H1 (cell line): ENCODE measurements around the gene SPTBN1.

ENCODE experiments used
- CHD2 ChIP-seq: IDR thresholded peaks from 2 replicates; pipeline ENCODE4 v1.6.1; 2012; ENCODE audit warnings: low read length, improper control_type of control experiment
- CREB1 ChIP-seq: IDR thresholded peaks from 2 replicates; pipeline ENCODE4 v1.6.1; 2012; ENCODE audit warnings: inconsistent platforms
- EP300 ChIP-seq, 2 experiments: IDR thresholded peaks; 1 replicate in 1 of 2; 2 replicates in 1 of 2; pipeline ENCODE4 v1.6.1; 2011 to 2012; ENCODE audit warnings: low read depth in 2 of 2, low read length in 2 of 2, mild to moderate bottlenecking in 2 of 2, borderline replicate concordance in 1 of 2, inconsistent platforms in 1 of 2, moderate library complexity in 1 of 2
- GABPA ChIP-seq: IDR thresholded peaks from 2 replicates; pipeline ENCODE4 v1.6.1; 2011; ENCODE audit warnings: mild to moderate bottlenecking, low read length, moderate library complexity, borderline replicate concordance; ENCODE audit not compliant: insufficient read depth
- HDAC6 ChIP-seq: IDR thresholded peaks from one replicate; pipeline ENCODE4 v1.7.1; 2012; ENCODE audit warnings: low read depth, mild to moderate bottlenecking, inconsistent platforms, low read length, moderate library complexity
- JUND ChIP-seq: IDR thresholded peaks from 2 replicates; pipeline ENCODE4 v1.6.1; 2011; ENCODE audit warnings: mild to moderate bottlenecking, improper control_type of control experiment, low read length
- RAD21 ChIP-seq, 2 experiments: IDR thresholded peaks in 1 of 2; conservative IDR thresholded peaks in 1 of 2; 2 replicates each; pipeline ENCODE4 v1.6.1; 2011; ENCODE audit warnings: low read depth in 2 of 2, low read length in 2 of 2, improper control_type of control experiment in 1 of 2, inconsistent platforms in 1 of 2, mild to moderate bottlenecking in 1 of 2, moderate library complexity in 1 of 2
- SAP30 ChIP-seq: fragments of 300-600 bp; sonication (generic); IDR thresholded peaks from 2 replicates; pipeline ENCODE4 v1.7.1; 2012; ENCODE audit warnings: low read length, moderate library complexity, mild to moderate bottlenecking, inconsistent platforms; ENCODE audit not compliant: insufficient read depth, insufficient replicate concordance
- SIRT6 ChIP-seq: IDR thresholded peaks from one replicate; pipeline ENCODE4 v1.7.1; 2012; ENCODE audit warnings: low read length, inconsistent platforms
- TAF1 ChIP-seq: IDR thresholded peaks from 2 replicates; pipeline ENCODE4 v1.6.1; 2011; ENCODE audit warnings: mild to moderate bottlenecking, low read depth, low read length
- ZNF274 ChIP-seq: IDR thresholded peaks from 2 replicates; pipeline ENCODE4 v1.7.0; 2012; ENCODE audit warnings: low read length, borderline replicate concordance; ENCODE audit errors: extremely low read depth
- TF ChIP-seq, protein P1 (sequence below), 3 experiments: IDR thresholded peaks; 1 replicate in 2 of 3; 2 replicates in 1 of 3; pipeline versions ENCODE4 v1.5.1 to v1.6.1; 2011; ENCODE audit warnings: low read length in 3 of 3, mild to moderate bottlenecking in 3 of 3, inconsistent platforms in 2 of 3, low read depth in 1 of 3, moderate library complexity in 1 of 3; ENCODE audit not compliant: insufficient read depth in 1 of 3; ENCODE audit errors: control extremely low read depth in 1 of 3

DNA sequence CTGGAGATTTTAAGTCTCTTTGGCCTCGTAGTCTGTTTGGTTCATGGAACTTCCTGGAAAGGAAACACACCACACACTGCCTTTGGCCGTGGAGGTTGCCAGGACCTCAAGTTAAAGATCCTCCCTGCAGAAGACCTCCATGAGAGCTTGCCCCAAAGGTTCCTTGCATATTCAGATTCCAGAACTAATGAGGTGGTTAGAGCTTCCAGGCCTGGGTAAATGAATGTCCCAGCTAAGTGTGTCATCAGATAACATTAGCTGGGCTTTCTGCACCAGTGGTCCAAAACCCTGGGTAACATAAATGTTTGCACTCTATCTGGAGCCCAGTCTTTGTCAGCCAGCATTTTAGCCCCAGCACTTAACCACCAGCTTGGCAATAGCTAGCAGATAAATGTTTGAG is 145.2 kb downstream of the SPTBN1 start:
- TF ChIP-seq CREB1 = no peak
- no peak for TF ChIP-seq SAP30
- TF ChIP-seq EP300 (IDR thresholded peaks at IDR 0.05; ENCODE audit: borderline replicate concordance in 1 of 2, low read depth in 2 of 2, low read length in 2 of 2) = no peak
- no peak for TF ChIP-seq CHD2
- TF ChIP-seq, protein P1, sequence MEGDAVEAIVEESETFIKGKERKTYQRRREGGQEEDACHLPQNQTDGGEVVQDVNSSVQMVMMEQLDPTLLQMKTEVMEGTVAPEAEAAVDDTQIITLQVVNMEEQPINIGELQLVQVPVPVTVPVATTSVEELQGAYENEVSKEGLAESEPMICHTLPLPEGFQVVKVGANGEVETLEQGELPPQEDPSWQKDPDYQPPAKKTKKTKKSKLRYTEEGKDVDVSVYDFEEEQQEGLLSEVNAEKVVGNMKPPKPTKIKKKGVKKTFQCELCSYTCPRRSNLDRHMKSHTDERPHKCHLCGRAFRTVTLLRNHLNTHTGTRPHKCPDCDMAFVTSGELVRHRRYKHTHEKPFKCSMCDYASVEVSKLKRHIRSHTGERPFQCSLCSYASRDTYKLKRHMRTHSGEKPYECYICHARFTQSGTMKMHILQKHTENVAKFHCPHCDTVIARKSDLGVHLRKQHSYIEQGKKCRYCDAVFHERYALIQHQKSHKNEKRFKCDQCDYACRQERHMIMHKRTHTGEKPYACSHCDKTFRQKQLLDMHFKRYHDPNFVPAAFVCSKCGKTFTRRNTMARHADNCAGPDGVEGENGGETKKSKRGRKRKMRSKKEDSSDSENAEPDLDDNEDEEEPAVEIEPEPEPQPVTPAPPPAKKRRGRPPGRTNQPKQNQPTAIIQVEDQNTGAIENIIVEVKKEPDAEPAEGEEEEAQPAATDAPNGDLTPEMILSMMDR (IDR thresholded peaks at IDR 0.05; ENCODE audit: control extremely low read depth in 1 of 3, insufficient read depth in 1 of 3, low read depth in 1 of 3, low read length in 3 of 3) = no peak
- TF ChIP-seq ZNF274 = no peak
- no peak for TF ChIP-seq JUND
- TF ChIP-seq SIRT6 = no peak
- TF ChIP-seq RAD21 (IDR thresholded peaks at IDR 0.05 in 1 of 2, conservative IDR thresholded peaks at IDR 0.05 in 1 of 2; ENCODE audit: low read depth in 2 of 2, low read length in 2 of 2) = no peak
- no peak for TF ChIP-seq GABPA
- TF ChIP-seq TAF1 = no peak
- no peak for TF ChIP-seq HDAC6
